NCI-H460 (cell line): ENCODE results near the gene DMRT3. TPM values are rescaled to one million over a fixed set of nuclear protein-coding genes. Genes with fewer than 3 reads are reported as not detected.

Experiments
- DNase-seq: peaks from one replicate; pipeline ENCODE4 v3.0.0-alpha.2; 2016; ENCODE audit warnings: low read depth; ENCODE audit errors: extremely low read depth
- polyA plus RNA-seq: library from polyadenylated mRNA; depleted of rRNA; stranded (reverse); fragments of >200 nt; gene quantifications from 2 replicates; pipeline ENCODE4 v1.2.3, GENCODE V29; 2014; cell fraction: nucleus; rRNA removed
- total RNA-seq: library from RNA; depleted of rRNA; stranded (reverse); fragments of >200 nt; shearing (Covaris generic); gene quantifications from 2 replicates; pipeline ENCODE4 v1.2.3, GENCODE V29; 2014; rRNA removed

DMRT3 gene
- total RNA-seq, result not detected in 2 replicates
- polyA plus RNA-seq, result 0.13 TPM in 1 of 2 replicates, not detected in the other

DNA sequence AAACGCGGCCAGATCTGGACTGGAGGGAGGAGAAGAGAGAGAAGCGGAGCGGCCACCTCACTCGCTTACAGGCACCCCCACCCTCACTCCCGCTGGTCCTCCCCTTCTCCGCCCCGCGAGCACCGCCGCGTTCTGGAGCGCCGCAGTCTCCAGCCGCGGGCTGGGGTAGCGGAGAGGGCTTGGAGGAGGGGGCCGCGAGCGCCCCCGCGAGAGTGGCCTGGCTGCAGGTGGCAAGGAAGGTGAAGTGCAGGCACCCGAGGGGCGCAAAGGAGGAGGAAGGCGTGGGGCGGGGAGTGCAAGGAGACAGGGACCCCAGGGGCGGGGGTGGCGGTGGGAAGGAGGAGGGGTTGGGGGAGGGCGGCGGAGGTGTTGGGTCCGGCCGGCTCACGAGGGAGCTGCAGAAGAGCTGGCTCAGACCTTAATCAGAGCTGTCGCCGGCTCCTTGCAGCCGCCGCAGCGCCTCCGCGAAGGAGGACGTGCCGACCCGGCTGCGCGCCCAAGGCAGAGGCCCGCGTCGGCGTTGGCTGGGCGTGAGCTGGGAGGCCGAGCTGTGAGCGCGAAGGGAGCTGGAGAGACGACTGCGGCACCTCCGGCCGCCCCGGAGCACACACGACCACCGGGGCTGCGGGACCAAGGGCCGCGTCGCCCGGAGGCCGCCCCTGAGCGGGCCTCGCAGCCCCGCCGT, at the start of gene DMRT3:
DMRT3 (plus strand) TSS at position 398 of the 685 bp plus-strand sequence. CDS start 347 bp downstream, outside the sequence.
- no peak for DNase-seq

DNA sequence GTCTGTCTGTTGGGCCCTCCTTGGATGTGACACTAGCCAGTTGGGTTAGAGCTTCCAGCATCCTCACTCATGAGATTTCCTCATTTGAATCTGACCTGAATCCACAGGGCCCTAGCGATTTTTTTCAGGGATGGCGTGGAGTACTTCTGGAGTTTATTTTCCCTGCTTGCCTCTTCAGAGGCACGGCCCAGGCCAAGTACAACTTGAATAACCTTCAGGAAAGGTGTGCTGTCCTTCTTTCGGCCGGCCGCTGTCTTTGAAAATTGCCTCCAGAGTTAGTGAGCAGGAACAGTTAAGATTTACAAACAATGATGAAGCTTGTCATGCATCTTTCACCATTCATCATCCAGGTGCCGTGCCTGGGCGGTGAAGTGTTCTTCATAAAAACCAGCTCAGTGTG, 49.5 kb upstream of the DMRT3 start:
- no peak for DNase-seq

DNA sequence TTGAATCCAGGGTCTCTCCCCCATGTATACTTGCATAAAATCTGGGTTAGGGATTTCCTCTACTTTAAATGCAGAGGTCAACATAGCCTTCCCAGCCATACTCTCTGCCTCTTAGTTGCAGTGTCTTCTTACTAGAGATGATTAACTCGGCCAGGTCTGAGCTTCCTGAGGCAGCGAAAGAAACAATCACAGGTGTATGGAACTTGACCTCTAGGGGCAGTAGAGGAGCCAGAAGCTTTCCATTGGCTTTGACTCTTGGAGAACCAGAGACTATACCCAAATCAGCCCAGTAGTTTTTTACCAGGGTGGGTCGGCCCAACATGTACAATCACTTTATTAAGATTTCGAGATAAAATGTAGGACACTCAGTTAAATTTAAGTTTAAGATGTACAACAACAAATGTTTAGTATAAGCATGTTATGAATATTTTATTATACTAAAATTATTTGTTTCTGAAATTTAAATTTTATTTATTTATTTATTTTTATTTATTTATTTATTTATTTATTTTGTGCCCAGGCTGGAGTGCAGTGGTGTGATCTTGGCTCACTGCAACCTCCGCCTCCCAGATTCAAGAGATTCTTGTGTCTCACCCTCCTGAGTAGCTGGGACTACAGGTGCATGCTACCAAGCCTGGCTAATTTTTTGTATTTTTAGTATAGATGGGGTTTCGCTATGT, 48.0 kb upstream of the DMRT3 start:
- peak; percentile 4 for DNase-seq

- DNase-seq, result no peak
Measured at GRCh38 chr9:929719-930118, 46.7 kb upstream of the DMRT3 start.

GRCh38 chr9:933356-933755, 43.1 kb upstream of the DMRT3 start:
- DNase-seq, result no peak

DNA sequence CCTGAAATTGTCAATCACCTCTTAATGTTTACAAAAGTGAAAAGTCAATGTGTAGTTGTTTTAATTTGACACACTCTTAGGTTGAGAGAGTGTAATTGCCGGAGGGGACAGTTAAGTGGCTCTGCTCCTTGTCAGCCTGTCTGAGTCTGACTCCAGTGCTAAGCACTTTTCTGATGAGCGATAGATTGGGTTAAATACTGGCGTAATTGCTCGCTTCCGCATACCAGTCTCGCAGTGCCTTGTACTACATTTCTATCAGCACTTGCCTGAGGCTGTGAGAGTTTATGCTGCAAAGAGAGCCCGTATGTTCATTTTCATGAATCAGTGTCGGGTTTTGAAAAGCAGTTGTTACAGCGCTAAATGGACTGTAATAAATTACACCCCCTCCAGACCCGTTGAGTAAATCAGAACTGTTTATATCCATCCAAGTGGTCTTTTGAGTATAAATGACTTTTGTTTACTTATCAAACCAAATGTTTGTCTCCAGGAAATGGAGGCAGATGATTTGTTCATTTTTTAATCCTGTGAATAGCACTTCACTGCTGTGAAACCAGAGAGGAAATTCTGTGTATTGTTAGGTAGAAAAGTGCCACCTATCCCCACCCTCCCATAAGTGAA, 41.0 kb upstream of the DMRT3 start:
- no peak for DNase-seq

DNA sequence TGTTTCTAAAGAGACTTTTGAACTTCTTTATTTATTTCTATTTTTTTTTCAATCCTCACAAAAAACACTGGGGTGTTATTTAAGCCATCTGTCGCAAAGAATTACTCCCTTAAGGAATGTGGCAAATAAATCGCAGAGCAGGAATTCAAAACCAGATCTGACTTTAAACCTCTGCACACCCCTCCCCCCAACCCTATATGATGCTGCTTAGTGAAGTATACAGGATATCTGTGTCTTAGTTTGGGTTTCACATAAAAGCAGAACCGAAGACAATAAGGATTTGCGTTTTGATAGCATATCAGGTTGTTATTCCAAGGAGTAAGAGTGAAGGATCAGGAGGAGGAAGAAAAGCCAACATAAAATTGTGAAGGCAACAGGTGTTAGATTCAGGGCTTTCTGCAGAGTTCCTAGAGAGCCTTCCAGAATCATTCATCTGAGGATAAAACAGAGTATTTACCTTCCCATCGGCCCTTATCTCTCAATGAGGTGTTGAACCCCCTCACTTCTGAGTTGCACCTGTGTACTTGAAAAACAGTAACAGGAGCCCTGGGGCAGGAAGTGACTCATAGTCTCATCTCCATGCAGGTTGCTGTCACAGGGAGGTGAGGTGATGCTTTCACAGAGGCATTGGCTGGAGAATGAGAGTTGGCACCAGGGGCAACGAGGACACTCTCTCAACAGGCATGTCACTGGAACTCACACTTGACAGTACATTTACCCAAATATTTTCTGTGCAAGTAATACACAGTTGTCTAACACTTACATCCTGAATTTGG, 33.5 kb upstream of the DMRT3 start:
- no peak for DNase-seq

- DNase-seq, result no peak
Measured at GRCh38 chr9:947985-948384, 28.5 kb upstream of the DMRT3 start.

GRCh38 chr9:948497-948896, 28.0 kb upstream of the DMRT3 start:
- DNase-seq, result no peak

DNA sequence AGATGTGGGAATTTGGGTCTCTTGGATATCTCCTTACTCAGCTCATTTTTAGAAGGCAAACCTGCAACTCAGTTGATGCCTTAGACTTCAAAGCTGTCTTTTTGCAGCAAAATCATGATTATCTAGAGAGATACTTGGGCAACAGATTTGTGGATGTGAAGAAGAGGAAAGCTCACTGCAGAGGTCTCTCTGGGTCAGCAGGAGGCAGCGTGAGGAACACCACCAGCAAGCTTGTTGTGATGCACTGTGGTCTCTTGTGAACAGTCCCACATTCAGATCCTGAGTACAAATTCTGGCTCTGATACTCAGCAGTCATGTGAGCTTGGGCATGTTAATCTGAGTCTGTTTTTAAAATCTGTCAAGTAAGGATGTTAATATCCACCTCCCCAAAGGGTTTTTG, 26.3 kb upstream of the DMRT3 start:
- DNase-seq, result no peak

GRCh38 chr9:952546-952945, 23.9 kb upstream of the DMRT3 start:
- DNase-seq, result no peak

DNA sequence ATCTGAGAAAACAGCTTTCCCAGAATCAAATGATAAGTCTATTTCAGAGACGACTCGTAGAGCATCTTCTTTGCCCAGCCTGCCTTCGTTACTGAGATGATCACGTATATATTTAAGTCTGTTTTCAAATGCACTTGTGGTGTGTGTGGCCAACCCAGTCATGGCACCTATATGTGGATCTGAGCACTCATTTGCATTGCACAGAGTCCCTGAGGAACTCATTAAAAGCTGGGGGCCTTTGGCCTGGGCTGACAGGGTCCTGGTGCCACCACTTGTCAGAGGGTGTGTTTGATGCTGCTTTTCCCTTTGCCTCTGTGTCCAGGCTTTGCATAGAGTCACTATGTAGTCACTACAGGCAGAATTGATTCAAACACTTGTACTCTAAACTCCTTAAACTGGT, 17.4 kb upstream of the DMRT3 start:
- no peak for DNase-seq

- DNase-seq, result no peak
Measured at GRCh38 chr9:959914-960313, 16.5 kb upstream of the DMRT3 start.

DNA sequence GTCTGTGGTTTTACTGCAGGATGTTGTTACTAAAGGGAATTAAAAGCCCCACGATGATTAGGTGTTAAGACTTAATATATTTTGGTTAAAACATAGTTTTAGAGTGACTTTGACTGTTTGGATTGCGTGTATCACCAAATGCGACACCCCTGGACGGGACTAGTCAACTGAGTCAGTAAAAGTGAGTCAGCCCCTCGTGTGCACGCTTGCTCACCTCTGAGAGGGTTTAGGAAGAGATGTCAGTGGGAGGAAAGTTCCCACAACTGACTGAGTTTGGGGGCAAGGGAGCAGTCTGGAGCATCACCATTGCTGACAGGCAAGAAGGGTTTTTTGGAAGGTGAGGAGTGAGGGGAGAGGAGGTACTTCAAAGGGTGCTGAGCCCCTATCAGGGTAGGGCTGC, 14.4 kb upstream of the DMRT3 start:
- no peak for DNase-seq

DNA sequence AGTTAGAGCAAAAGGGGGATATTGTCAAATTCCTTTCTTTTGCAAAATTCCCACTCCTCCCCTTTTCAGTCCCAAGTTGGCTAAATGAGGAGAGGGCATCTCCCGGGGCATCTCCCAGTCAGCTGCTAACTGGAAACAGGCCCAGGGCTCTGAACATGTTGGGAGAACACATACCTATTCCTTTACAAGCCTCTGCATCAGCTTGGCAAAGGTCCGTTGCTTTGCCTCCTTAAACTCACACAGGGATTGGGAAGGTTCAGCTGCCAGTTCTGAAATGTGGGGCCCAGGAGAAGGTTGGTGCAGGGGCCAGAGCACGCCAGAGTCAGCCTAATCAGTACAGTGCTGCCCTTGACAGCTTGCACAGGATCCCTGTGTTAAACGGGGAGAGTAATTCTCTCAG, 11.0 kb upstream of the DMRT3 start:
- no peak for DNase-seq

DNA sequence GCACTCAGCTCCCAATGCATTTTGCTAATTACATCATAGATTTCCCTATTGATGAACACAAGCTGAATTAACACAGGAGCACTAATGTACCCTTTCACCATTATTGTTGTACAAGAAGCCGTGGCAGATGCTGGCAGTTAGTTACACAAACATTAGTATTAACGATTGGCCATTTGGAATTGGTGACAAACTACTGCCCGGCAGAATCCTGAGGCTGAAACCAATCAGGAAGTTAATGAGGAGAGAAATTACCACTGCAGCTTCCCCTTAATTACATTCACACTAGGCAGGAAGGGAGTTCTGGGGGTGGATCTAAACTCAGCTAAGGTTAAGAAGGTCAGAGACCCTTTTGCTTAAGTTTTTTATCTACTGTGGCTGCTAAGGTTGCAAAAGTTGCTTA, 9.6 kb upstream of the DMRT3 start:
- DNase-seq, result no peak

DNA sequence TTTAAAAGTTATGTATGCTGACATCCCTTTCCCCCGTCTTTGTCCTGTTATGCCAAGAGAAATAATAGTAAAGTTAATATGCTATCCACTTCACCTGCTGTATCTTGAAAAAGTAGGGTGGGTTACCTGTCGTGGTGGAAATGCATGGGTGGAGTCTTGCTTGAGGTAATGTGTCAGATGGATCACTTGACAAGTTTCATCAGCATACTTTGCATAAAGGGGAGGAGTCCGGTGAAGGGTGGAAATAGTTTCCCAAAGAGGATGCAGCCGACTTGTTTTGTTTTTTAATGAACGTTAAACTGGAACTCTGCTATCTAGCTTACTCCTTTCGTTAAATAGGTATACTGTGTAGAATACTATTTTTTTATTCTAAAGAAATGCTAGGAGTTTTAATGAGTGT, 9.0 kb upstream of the DMRT3 start:
- DNase-seq, result no peak

GRCh38 chr9:967903-968641, 8.4 kb upstream of the DMRT3 start:
- DNase-seq, result peak; percentile 26

GRCh38 chr9:969310-970150, 6.9 kb upstream of the DMRT3 start:
- no peak for DNase-seq
